ENCODE results near the gene DCBLD2. TPM values are rescaled to one million over a fixed set of nuclear protein-coding genes. Genes with fewer than 3 reads are reported as not detected.

Gene DCBLD2
- total and polyA plus RNA-seq, 2 of the 13 experiments (the other 11 are each of a cell fraction or from before 2014, with no cell fraction given): 43.8 to 56.9 TPM

GRCh38 chr3:98800401-98800800 lies 101.1 kb downstream of the DCBLD2 start:
- H3K36me3 ChIP-seq (replicated peaks in 1 of 2; ENCODE audit: control insufficient read depth in 1 of 2, insufficient read depth in 2 of 2, low read length in 2 of 2): peaks cover 5 to 23% of the 10 kb centered on the region in 2 experiments; a peak in 4 of 5 replicates
- H2AFZ ChIP-seq (ENCODE audit: low read length): no peak overlapping the region
- ATAC-seq (no peak), FAIRE-seq (no peak), DNase-seq (ENCODE audit: low spot score) (no peak)
- no peak overlapping the region for H3K4me2 ChIP-seq (ENCODE audit: low read depth, low read length)
- H3K79me2 ChIP-seq (ENCODE audit: insufficient read depth, low read length): no peaks in the 10 kb centered on the region
- peaks cover 12% of the 10 kb centered on the region for H3K4me1 ChIP-seq (ENCODE audit: insufficient read depth, low read length)
- in situ Hi-C loops (cut with HindIII; ENCODE audit: extremely low pct_ligation_motif_present, low pct_unique_long_range_greater_than_20kb): no loop called here
- no TSS peak for BruUV-seq (replicated peaks)
- H3K27ac ChIP-seq (ENCODE audit: extremely low read length, insufficient read depth, low read length): no peak overlapping the region
- CTCF ChIA-PET (ENCODE audit: low intra/inter-chr PET ratio, low total read pairs): interaction anchor here (1.8 kb wide), 1 partner anchor 198 kb away, joined by 7 read pairs; no protein-coding TSS in a partner anchor
- WGBS (ENCODE audit: low lambda C conversion rate): 94% methylated on average over 3 of the region's 3 CpGs
- H3K9me3 ChIP-seq (ENCODE audit: low read length): no peaks in the 10 kb centered on the region
- POLR2A ChIA-PET: no interaction called here
- intact Hi-C loops (cut with micrococcal nuclease; ENCODE audit: unreplicated experiment): no loop called here
- H3K4me3 ChIP-seq (replicated peaks in 1 of 3; ENCODE audit: insufficient read depth in 1 of 3, low read depth in 2 of 3, low read length in 3 of 3): no peak overlapping the region
- no peaks in the 10 kb centered on the region for H3K27me3 ChIP-seq (ENCODE audit: control insufficient read depth in 1 of 2, insufficient read depth in 2 of 2, low read length in 2 of 2)
- H3K9ac ChIP-seq (ENCODE audit: insufficient read depth, low read depth, low read length): no peak overlapping the region
- no peaks in the 10 kb centered on the region for H4K20me1 ChIP-seq (ENCODE audit: insufficient read depth, low read length)
- TF ChIP-seq HINFP (CRISPR knock-in tag; IDR thresholded peaks at IDR 0.05; ENCODE audit: low read depth) (no peak), KIAA2018 (CRISPR knock-in tag; IDR thresholded peaks at IDR 0.05; ENCODE audit: borderline replicate concordance) (no peak), ZBTB4 (CRISPR knock-in tag; IDR thresholded peaks at IDR 0.05; ENCODE audit: borderline replicate concordance) (no peak), ZBTB7B (CRISPR knock-in tag; IDR thresholded peaks at IDR 0.05) (no peak), REL (CRISPR knock-in tag; conservative IDR thresholded peaks at IDR 0.05) (no peak), ZNF546 (CRISPR knock-in tag; conservative IDR thresholded peaks at IDR 0.05) (no peak), SRF (IDR thresholded peaks at IDR 0.05; ENCODE audit: low read depth, low read length) (no peak), SP4 (CRISPR knock-in tag; IDR thresholded peaks at IDR 0.05) (no peak), NR3C1 (CRISPR knock-in tag; IDR thresholded peaks at IDR 0.05) (no peak), MBNL3 (CRISPR knock-in tag; conservative IDR thresholded peaks at IDR 0.05) (no peak), TRIM22 (IDR thresholded peaks at IDR 0.05) (no peak)

All from HepG2 (cell line).